Liver (tissue), 9 donors: ENCODE results near the gene DYNLT2. TPM values are rescaled to one million over a fixed set of nuclear protein-coding genes. Genes with fewer than 3 reads are reported as not detected.
A peak's percentile ranks its signal among the peaks of the same experiment; 100 is the strongest.

Experiments
- DNase-seq: peaks from one replicate; pipeline ENCODE4 v3.0.0-alpha.2; 2017; ENCODE audit warnings: low spot score
- H3K27ac ChIP-seq, 2 donors: one replicate each; pipeline ENCODE4 v1.7.0; 2013; ENCODE audit warnings: inconsistent platforms in 2 of 2, low read length in 2 of 2, control low read depth in 1 of 2, low read depth in 1 of 2, mild to moderate bottlenecking in 1 of 2
- H3K27me3 ChIP-seq, 4 donors: one replicate each; pipeline versions ENCODE4 v1.6.1 to v1.7.0; 2013; ENCODE audit warnings: low read length in 3 of 4, inconsistent platforms in 1 of 4, mild to moderate bottlenecking in 1 of 4, moderate library complexity in 1 of 4; ENCODE audit not compliant: control insufficient read depth in 4 of 4, insufficient read depth in 4 of 4
- H3K36me3 ChIP-seq, 4 donors: one replicate each; pipeline versions ENCODE4 v1.6.1 to v1.7.0; 2013; ENCODE audit warnings: low read length in 3 of 4, mild to moderate bottlenecking in 3 of 4, low read depth in 1 of 4, moderate library complexity in 1 of 4; ENCODE audit not compliant: control insufficient read depth in 4 of 4, insufficient read depth in 3 of 4
- H3K4me1 ChIP-seq, 4 donors: one replicate each; pipeline versions ENCODE4 v1.6.1 to v1.7.0; 2013; ENCODE audit warnings: low read length in 3 of 4, mild to moderate bottlenecking in 3 of 4, moderate library complexity in 1 of 4; ENCODE audit not compliant: control insufficient read depth in 4 of 4, insufficient read depth in 4 of 4
- H3K4me3 ChIP-seq, 3 donors: one replicate each; pipeline versions ENCODE4 v1.6.1 to v1.7.0; 2013; ENCODE audit warnings: low read length in 3 of 3, control low read depth in 1 of 3, low read depth in 1 of 3, mild to moderate bottlenecking in 1 of 3
- H3K9ac ChIP-seq, 2 donors: one replicate each; pipeline ENCODE4 v1.7.0; 2013; ENCODE audit warnings: low read length in 2 of 2, mild to moderate bottlenecking in 2 of 2, moderate library complexity in 2 of 2, control low read depth in 1 of 2, low read depth in 1 of 2
- H3K9me3 ChIP-seq, 4 donors: one replicate each; pipeline versions ENCODE4 v1.6.1 to v1.7.0; 2013; ENCODE audit warnings: low read length in 3 of 4; ENCODE audit not compliant: control insufficient read depth in 4 of 4
- EGR1 ChIP-seq, 2 donors: IDR thresholded peaks; 2 replicates each; pipeline ENCODE4 v1.6.1; 2016 to 2018; ENCODE audit warnings: antibody characterized with exemption in 2 of 2, low read depth in 2 of 2
- FOXA2 ChIP-seq: IDR thresholded peaks from 2 replicates; pipeline ENCODE4 v1.6.1; 2016; ENCODE audit warnings: antibody characterized with exemption
- GABPA ChIP-seq, 2 donors: IDR thresholded peaks in 1 of 2; conservative IDR thresholded peaks in 1 of 2; 2 replicates each; pipeline ENCODE4 v1.6.1; 2016; ENCODE audit warnings: antibody characterized with exemption in 2 of 2, mild to moderate bottlenecking in 1 of 2, moderate library complexity in 1 of 2
- HNF4A ChIP-seq, 2 donors: conservative IDR thresholded peaks; 2 replicates each; pipeline ENCODE4 v1.6.1; 2016; ENCODE audit warnings: antibody characterized with exemption in 2 of 2, mild to moderate bottlenecking in 2 of 2
- HNF4G ChIP-seq: IDR thresholded peaks from 2 replicates; pipeline ENCODE4 v1.6.1; 2016; ENCODE audit warnings: antibody characterized with exemption
- JUND ChIP-seq, 2 donors: IDR thresholded peaks; 2 replicates each; pipeline ENCODE4 v1.6.1; 2016; ENCODE audit warnings: antibody characterized with exemption in 2 of 2
- RAD21 ChIP-seq, 2 donors: IDR thresholded peaks; 2 replicates each; pipeline ENCODE4 v1.6.1; 2016; ENCODE audit warnings: antibody characterized with exemption in 2 of 2, mild to moderate bottlenecking in 2 of 2
- RXRA ChIP-seq, 2 donors: IDR thresholded peaks; 2 replicates each; pipeline ENCODE4 v1.6.1; 2017 to 2018; ENCODE audit warnings: antibody characterized with exemption in 2 of 2, mild to moderate bottlenecking in 1 of 2
- SP1 ChIP-seq: IDR thresholded peaks from 2 replicates; pipeline ENCODE4 v1.6.1; 2018; ENCODE audit warnings: antibody characterized with exemption, mild to moderate bottlenecking
- TAF1 ChIP-seq: conservative IDR thresholded peaks from 2 replicates; pipeline ENCODE4 v1.6.1; 2016; ENCODE audit warnings: antibody characterized with exemption, mild to moderate bottlenecking
- YY1 ChIP-seq: IDR thresholded peaks from 2 replicates; pipeline ENCODE4 v1.6.1; 2016; ENCODE audit warnings: antibody characterized with exemption, mild to moderate bottlenecking
- WGBS: extraction: QIAGEN DNeasy Blood & Tissue Kit; methylation state at CpG from one replicate; pipeline ENCODE4 v1.1.7; 2013; 5-methylcytosine and 5-hydroxymethylcytosine counted together
- polyA plus RNA-seq, 2 donors: library from polyadenylated mRNA; stranded (reverse) in 1 of 2; unstranded in 1 of 2; fragments of 200-250 nt in 1 of 2; fragments of >200 nt in 1 of 2; fragmentation: Nextera tagmentation in 1 of 2; extraction: Ambion mirVana in 1 of 2; gene quantifications; one replicate each; pipeline versions ENCODE4 v1.2.1 to v1.2.3, GENCODE V29; 2013 to 2015
- total RNA-seq, 2 donors: library from RNA; depleted of rRNA; stranded (reverse); fragments of >200 nt; gene quantifications; one replicate each; pipeline ENCODE4 v1.2.3, GENCODE V29; 2014
- TF ChIP-seq, protein P1 (sequence below): IDR thresholded peaks from 2 replicates; pipeline ENCODE4 v1.6.1; 2016; ENCODE audit warnings: antibody characterized with exemption
- TF ChIP-seq, protein P2 (sequence below): fragments of 150-350 bp; IDR thresholded peaks from 2 replicates; pipeline ENCODE4 v1.5.1; 2017; ENCODE audit warnings: improper control_type of control experiment, low read depth, low read length; ENCODE audit not compliant: missing input control
- TF ChIP-seq, protein P3 (sequence below): IDR thresholded peaks from 2 replicates; pipeline ENCODE4 v1.6.1; 2016; ENCODE audit warnings: antibody characterized with exemption, mild to moderate bottlenecking
- TF ChIP-seq, protein P4 (sequence below): IDR thresholded peaks from 2 replicates; pipeline ENCODE4 v1.6.1; 2016; ENCODE audit warnings: antibody characterized with exemption
- donor health status: healthy.
- donor health status: healthy.
- donor health status: healthy.
- donor health status: healthy.
- donor health status: healthy.

Gene DYNLT2
- total and polyA plus RNA-seq, 4 donors, result 0.37 to 2.3 (median 1.2) TPM

DNA sequence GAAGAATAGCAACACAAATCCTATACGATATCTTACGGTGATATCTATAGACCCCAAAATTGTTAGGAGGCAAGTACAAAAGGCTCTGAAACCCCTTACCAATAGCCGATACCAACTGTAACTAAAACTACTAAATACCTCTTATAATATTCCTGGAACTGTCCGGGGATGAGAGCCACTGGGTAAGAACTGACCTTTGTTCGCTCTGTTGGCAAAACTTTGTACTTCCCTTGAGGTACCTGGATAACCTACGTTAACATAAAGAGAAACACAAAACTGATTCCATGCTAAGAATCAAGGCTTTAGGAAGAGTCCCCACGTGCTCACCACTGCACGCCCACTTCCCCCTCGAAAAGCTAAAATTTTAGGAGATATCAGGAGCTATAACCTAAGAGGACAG lies 36.8 kb downstream of the DYNLT2 start:
- no peak overlapping the region for H3K9ac ChIP-seq
- no peak overlapping the region for H3K4me3 ChIP-seq
- peaks cover 0 to 8% (median 0%) of the 10 kb centered on the region in 4 donors for H3K4me1 ChIP-seq
- WGBS, result 75% methylated on average over 9 of the region's 9 CpGs
- peak overlapping the region in 1 of 2 donors; percentile 23 for H3K27ac ChIP-seq
- H3K27me3 ChIP-seq, result no peaks in the 10 kb centered on the region
- peak; percentile 64 for TF ChIP-seq HNF4G
- no peak for TF ChIP-seq GABPA (IDR thresholded peaks at IDR 0.05 in 1 of 2, conservative IDR thresholded peaks at IDR 0.05 in 1 of 2)
- peak in 1 of 2 donors; percentile 12 for TF ChIP-seq RXRA (IDR thresholded peaks at IDR 0.05)
- TF ChIP-seq SP1, result peak; percentile 71
- no peak for TF ChIP-seq RAD21 (IDR thresholded peaks at IDR 0.05)
- peak; percentile 83 to 88 for TF ChIP-seq HNF4A (conservative IDR thresholded peaks at IDR 0.05)
- no peak for DNase-seq
- H3K9me3 ChIP-seq, result no peaks in the 10 kb centered on the region
- peaks cover 1 to 40% (median 26%) of the 10 kb centered on the region in 4 donors for H3K36me3 ChIP-seq

DNA sequence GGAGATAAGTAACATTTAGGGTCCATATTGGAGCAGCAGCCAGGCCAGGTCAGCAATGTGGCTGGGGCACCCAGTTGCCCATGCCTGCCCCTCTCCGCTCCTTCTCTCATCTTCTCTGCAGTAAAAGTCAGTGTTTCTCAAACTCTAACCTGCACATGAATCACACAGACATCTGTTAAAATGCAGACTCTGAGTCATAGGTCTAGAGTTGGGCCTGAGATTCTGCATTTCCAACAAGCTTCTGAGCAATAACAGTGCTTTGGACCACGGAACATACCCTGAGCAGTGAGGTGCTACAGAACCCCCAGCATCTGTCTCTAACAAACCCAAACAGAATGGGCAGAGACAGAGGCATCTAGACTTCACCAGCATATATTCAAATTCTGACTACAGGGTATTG lies 37.2 kb downstream of the DYNLT2 start:
- no peak overlapping the region for H3K9ac ChIP-seq
- H3K4me1 ChIP-seq, result peaks cover 0 to 8% (median 0%) of the 10 kb centered on the region in 4 donors
- no peak for DNase-seq
- no peak overlapping the region for H3K4me3 ChIP-seq
- TF ChIP-seq FOXA2, result no peak
- no peak for TF ChIP-seq SP1
- no peak for TF ChIP-seq EGR1 (IDR thresholded peaks at IDR 0.05; ENCODE audit: low read depth in 2 of 2)
- TF ChIP-seq HNF4G, result no peak
- TF ChIP-seq JUND (IDR thresholded peaks at IDR 0.05), result no peak
- no peak for TF ChIP-seq RAD21 (IDR thresholded peaks at IDR 0.05)
- no peak for TF ChIP-seq HNF4A (conservative IDR thresholded peaks at IDR 0.05)
- TF ChIP-seq YY1, result no peak
- TF ChIP-seq, protein P1, sequence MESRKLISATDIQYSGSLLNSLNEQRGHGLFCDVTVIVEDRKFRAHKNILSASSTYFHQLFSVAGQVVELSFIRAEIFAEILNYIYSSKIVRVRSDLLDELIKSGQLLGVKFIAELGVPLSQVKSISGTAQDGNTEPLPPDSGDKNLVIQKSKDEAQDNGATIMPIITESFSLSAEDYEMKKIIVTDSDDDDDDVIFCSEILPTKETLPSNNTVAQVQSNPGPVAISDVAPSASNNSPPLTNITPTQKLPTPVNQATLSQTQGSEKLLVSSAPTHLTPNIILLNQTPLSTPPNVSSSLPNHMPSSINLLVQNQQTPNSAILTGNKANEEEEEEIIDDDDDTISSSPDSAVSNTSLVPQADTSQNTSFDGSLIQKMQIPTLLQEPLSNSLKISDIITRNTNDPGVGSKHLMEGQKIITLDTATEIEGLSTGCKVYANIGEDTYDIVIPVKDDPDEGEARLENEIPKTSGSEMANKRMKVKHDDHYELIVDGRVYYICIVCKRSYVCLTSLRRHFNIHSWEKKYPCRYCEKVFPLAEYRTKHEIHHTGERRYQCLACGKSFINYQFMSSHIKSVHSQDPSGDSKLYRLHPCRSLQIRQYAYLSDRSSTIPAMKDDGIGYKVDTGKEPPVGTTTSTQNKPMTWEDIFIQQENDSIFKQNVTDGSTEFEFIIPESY, result no peak
- TF ChIP-seq, protein P2, sequence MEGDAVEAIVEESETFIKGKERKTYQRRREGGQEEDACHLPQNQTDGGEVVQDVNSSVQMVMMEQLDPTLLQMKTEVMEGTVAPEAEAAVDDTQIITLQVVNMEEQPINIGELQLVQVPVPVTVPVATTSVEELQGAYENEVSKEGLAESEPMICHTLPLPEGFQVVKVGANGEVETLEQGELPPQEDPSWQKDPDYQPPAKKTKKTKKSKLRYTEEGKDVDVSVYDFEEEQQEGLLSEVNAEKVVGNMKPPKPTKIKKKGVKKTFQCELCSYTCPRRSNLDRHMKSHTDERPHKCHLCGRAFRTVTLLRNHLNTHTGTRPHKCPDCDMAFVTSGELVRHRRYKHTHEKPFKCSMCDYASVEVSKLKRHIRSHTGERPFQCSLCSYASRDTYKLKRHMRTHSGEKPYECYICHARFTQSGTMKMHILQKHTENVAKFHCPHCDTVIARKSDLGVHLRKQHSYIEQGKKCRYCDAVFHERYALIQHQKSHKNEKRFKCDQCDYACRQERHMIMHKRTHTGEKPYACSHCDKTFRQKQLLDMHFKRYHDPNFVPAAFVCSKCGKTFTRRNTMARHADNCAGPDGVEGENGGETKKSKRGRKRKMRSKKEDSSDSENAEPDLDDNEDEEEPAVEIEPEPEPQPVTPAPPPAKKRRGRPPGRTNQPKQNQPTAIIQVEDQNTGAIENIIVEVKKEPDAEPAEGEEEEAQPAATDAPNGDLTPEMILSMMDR, result no peak
- H3K27me3 ChIP-seq, result no peaks in the 10 kb centered on the region
- 97% methylated on average over 2 of the region's 2 CpGs for WGBS
- peak overlapping the region in 1 of 2 donors; percentile 23 for H3K27ac ChIP-seq
- H3K36me3 ChIP-seq, result peaks cover 1 to 40% (median 26%) of the 10 kb centered on the region in 4 donors
- H3K9me3 ChIP-seq, result no peaks in the 10 kb centered on the region

DNA sequence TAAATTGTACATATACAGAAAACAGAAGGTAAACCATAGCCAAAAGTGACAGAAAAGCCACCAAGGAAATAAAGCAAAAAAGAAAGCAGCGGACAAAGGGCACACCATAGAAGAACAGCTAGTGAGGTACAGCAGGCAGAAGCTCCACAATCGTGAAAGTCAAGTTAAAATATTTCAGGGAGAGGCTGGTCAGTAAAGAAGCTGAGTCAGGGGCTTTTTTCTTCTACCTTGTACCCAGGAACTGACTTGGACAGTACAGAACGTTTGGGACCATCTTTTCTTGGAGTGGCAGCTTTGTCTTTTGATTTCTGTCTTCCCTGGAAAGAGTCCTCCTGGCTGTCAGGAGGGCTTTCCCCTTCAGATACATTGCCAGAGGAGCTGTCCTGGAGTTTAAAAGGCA lies 41.4 kb downstream of the DYNLT2 start:
- H3K27me3 ChIP-seq, result no peaks in the 10 kb centered on the region
- no peak overlapping the region for H3K9ac ChIP-seq
- 77% methylated on average over 3 of the region's 3 CpGs for WGBS
- H3K4me3 ChIP-seq, result no peak overlapping the region
- no peak for DNase-seq
- H3K9me3 ChIP-seq, result no peaks in the 10 kb centered on the region
- TF ChIP-seq SP1 (no peak), HNF4A (conservative IDR thresholded peaks at IDR 0.05) (no peak), TAF1 (no peak), RXRA (IDR thresholded peaks at IDR 0.05) (no peak)
- TF ChIP-seq, protein P3, sequence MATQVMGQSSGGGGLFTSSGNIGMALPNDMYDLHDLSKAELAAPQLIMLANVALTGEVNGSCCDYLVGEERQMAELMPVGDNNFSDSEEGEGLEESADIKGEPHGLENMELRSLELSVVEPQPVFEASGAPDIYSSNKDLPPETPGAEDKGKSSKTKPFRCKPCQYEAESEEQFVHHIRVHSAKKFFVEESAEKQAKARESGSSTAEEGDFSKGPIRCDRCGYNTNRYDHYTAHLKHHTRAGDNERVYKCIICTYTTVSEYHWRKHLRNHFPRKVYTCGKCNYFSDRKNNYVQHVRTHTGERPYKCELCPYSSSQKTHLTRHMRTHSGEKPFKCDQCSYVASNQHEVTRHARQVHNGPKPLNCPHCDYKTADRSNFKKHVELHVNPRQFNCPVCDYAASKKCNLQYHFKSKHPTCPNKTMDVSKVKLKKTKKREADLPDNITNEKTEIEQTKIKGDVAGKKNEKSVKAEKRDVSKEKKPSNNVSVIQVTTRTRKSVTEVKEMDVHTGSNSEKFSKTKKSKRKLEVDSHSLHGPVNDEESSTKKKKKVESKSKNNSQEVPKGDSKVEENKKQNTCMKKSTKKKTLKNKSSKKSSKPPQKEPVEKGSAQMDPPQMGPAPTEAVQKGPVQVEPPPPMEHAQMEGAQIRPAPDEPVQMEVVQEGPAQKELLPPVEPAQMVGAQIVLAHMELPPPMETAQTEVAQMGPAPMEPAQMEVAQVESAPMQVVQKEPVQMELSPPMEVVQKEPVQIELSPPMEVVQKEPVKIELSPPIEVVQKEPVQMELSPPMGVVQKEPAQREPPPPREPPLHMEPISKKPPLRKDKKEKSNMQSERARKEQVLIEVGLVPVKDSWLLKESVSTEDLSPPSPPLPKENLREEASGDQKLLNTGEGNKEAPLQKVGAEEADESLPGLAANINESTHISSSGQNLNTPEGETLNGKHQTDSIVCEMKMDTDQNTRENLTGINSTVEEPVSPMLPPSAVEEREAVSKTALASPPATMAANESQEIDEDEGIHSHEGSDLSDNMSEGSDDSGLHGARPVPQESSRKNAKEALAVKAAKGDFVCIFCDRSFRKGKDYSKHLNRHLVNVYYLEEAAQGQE, result no peak
- TF ChIP-seq, protein P4, sequence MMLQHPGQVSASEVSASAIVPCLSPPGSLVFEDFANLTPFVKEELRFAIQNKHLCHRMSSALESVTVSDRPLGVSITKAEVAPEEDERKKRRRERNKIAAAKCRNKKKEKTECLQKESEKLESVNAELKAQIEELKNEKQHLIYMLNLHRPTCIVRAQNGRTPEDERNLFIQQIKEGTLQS, result no peak
- H3K36me3 ChIP-seq, result peaks cover 1 to 32% (median 23%) of the 10 kb centered on the region in 4 donors
- H3K27ac ChIP-seq, result no peak overlapping the region
- peaks cover 0 to 15% (median 2%) of the 10 kb centered on the region in 4 donors for H3K4me1 ChIP-seq
